NCI-H1417 (cell line): ENCODE data around the gene NUDT7.

ENCODE experiments used
- DNase-seq, 3 experiments: peaks; one replicate each; lab custom pipeline; 2025; lab: John Stamatoyannopoulos, UW

The NUDT7 gene

DNA sequence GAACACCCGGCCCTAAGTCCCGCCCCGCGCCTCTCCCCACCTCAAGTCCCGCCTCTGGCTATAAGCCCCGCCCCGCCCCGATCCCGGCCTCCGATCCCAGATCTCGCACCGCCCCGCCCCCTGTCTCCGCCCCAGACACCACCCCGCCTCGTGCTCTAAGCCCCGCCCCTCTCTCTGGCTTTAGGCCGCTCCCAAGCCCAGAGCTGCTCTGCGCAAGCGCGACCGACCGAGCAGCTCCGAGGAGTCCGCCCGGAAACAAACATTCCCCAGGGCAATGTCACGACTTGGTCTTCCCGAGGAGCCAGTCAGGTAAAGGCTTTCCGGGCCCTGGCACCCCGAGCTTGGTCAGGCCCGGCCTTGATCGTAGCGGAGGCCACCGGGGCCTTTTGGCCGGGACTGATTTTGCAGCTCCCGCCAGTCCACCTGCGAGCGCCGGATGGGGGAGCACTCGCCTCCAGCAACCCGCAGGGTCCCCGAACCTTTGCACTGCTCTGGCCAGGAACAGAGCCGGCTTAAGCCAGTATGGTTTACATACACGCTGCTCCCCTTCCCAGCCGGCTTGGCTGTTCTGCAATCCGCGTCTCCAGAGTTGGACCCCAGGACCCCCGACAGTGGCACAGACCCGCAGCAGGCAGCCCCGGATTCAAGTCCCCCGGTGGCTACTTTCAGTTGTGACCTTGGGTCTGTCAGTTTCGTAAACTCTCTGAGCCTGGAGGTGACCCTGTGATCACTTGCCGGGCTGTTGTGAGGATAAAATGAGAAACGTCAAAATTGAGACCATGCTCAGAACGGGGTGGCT, at the start of gene NUDT7:
Gene NUDT7 (plus strand): TSS at position 206 of the 799 bp plus-strand sequence. CDS start 69 bp downstream, at position 275.
- peak; percentile 91 to 97 (median 93) for DNase-seq

DNA sequence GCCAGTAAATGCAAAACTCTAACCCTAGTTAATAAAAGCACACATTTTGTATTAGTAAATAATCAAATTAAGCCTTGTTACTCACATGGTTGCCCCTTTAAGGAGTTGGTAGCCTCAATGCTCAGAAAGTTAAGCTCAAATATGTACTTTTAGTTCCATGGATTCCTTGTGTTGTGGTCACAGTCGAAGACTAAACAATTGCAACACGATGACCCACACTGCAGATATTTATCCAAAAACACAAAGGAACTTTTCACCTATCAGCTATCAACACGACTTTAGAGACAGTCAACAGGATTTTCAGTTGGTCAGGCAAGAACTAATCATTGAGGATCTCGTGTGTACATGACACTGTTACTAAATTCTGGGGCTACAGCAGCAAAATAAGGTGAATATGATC, 47.4 kb upstream of the NUDT7 start:
- peak in 1 of 3 experiments; percentile 23 for DNase-seq

DNA sequence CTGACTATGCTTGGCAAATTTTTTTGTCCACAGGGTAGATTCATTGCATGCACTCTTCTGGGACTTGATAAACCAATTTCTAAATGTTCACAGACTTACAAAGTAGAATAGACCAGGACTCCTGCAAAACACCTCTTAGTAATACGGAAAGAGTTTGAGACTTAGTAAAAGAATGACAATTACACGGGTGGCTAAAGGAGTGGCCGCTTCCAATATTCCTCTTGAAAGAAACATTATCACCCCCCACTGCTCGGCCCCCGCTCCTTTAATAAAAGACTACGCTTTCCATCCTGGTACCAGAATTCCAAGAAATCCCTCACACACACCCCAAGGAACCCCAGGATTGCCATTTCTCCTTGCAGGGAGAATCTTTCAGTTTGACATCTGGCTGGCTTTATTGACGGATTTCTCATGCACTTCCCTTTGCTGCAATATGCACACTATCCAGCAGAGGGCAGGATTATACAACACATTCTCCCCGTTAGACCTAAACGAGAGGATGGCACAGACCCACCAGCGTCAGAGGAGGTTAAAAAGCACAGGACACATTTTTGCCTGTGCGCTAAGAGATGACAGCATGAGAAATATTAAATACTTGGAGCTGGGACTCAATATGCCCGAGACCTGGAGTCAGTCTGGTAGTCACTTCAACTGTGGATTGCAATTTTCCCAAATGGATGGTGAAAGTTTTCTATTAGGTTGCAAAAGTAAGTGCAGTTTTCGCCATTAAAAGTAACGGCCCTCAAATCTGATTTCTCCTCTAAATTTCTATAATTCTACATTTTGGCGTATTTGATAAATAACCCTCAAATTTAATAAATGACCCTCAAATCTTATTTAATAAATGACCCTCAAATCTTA, 46.6 kb upstream of the NUDT7 start:
- DNase-seq: peak; percentile 52 to 90 (median 70)

DNA sequence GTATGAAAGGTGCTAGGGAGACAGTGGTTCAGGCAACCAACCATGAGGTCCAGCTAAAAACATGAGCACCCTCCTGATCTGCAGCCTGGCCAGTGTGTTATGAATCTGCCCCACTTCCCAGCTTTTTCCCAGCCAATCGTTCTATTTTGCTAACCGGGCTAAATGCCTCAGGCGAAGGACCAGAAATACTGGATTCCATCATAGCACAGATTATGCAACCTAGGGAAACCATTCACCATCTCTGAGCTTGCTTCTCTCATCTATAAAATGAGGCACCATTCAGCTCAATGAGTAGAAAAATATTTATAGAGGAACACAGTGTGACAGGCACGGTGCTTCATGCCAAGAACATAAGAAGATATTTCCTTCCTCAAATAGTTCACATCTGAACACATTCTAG, 45.2 kb upstream of the NUDT7 start:
- DNase-seq: no peak

DNA sequence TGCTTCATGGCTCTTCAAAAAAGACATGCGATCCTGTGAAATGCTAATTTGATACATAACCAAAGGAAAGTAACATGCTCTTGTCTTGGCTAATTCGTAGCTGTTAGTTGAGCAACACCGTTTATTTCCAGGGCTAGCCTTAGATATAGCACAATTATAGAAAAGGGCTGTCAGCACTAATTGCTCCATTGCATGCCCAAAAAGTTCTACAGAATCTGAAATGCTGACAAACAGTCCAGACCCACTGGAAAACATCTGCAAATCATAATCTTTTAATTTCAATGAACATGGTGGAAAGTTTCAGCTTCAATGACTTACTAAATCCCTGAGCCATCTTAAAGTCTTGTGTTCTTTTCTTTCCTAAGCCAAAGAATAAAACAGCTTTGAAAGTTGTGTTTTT, 42.9 kb upstream of the NUDT7 start:
- no peak for DNase-seq

- DNase-seq: no peak
These were observed 42.4 kb upstream of the NUDT7 start for GRCh38 chr16:77679901-77680300.

GRCh38 chr16:77680496-77680895, 41.8 kb upstream of the NUDT7 start:
- no peak for DNase-seq

DNA sequence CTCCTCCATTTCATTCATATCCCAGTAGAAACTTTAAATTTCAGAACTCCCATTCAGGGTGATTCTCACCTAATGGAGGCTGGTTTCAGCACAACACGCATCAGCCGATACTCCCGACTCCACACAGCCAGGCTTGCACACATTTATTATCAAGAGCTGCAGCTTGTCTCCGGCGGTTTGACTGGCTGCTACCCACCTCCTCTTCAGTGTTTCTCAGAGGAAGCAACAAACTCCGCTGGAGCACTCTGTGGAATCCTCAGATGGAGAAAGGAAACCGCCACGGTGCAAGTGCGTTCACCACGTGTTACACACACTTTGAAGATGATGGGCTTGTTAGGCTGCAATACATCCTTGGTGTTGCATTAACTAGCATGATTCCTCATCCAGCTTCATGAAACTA, 39.7 kb upstream of the NUDT7 start:
- peak in 1 of 3 experiments; percentile 2 for DNase-seq

DNA sequence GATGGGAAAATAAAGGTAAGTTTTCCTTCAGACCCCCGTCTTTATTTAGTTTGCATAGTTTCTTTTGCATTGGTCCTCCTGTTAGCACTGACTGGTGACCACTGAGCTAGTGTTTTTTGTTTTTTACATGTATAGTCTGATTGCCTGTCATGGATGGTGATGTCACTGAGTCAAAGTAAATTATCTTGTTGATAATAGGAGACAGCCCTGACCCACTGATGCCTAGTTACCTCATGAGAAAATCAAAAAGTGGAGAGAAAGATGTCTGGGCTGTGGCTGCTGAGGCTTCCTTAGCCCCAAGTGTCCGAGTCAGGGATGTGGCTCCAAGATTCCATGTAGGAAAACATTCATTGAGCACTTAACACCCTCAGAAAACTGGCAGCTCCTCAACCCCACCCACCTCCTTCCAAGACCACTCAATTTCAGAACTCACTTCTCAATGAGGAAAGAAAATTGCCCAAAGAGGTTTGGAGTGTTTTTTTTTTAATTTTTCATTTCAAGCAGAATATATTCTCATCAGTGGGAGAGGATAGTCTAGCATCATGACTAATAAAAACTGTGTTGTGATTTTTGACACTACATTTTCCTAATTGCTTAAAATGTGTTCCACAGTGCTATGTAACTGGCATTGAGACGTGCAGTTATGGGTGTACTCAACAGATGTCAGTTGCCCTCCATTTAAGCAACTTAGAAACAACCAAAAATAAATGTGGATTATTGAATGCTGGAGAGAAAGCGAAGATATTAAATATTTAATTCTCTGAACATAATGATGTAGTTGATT, 38.7 kb upstream of the NUDT7 start:
- DNase-seq: peak in 1 of 3 experiments; percentile 51

GRCh38 chr16:77684181-77684526, 38.2 kb upstream of the NUDT7 start:
- DNase-seq: peak; percentile 7 to 91 (median 75)

DNA sequence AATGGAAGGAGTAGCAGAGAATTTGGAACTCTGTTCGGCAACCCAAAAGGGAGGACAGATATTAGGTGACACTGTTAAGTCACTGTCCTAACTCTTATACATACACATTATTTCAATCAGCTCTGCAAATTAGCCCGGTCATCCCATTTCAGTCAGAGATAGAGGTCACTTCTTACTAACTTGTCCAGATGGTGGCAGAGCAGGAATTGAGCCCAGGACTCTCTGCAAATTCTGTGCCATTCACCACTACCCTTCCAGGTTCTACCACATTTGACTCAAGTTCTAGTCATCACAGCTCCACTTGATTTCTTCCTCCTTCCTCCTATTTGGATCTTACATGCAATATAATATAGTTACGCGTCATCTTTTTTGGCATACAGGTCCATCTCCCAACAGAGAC, 35.9 kb upstream of the NUDT7 start:
- DNase-seq: no peak

- no peak for DNase-seq
These were observed 32.3 kb upstream of the NUDT7 start for GRCh38 chr16:77689971-77690370.

DNA sequence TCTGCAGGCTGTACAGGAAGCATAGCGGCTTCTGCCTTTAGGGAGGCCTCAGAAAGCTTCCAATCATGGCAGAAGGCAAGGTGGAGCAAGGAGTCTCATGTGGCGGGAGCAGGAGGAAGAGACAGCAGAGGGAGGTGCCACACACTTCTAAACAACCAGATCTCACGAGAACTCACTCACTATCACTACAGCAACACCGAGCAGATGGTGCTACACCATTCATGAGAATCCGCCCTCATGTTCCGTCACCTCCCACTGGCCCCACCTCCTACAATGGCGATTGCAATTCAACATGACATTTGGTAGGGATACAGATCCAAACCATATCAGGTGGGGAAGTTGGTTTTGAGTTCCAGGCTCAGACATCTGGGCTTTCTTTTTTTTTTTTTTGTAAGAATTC, 31.9 kb upstream of the NUDT7 start:
- no peak for DNase-seq

GRCh38 chr16:77692612-77693011, 29.7 kb upstream of the NUDT7 start:
- DNase-seq: no peak

DNA sequence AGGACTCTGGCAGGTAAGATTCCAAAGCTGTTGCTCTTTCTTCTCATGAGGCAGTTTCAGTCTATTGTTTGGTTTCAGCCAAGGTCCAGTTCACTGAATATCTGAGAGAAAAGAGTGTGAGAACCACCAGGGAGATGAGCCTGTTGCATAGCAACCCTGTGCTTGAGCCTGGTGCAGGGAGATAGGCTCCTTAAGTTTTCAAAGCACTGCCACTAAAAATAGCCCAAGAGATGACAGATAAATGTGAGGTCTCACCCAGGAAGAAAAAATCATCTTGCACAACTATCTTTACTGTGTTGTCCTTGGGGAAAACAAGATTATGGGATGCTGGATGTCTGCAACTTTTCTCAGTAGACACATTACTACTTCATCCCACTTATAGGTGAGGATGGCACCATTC, 26.2 kb upstream of the NUDT7 start:
- DNase-seq: peak in 2 of 3 experiments; percentile 50 to 61

DNA sequence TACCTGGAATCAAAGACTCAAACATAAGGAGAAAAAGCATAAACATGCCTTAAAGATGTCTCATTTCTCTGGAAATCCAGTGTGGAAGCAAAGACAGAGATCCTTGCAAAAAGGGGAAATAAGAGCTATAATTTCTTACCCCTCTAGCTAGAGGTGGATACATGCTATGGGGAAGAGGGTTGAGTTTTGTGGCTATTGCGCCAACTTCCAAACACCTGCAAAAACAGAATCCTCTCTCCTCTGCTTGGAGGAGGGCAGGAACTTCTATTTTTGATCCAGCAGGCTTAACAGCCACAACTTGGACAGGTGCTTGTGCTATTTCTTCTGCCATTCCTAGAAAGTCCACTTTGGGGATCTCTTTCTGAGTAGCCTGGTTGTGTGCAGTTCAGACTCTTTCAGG, 21.5 kb upstream of the NUDT7 start:
- no peak for DNase-seq

DNA sequence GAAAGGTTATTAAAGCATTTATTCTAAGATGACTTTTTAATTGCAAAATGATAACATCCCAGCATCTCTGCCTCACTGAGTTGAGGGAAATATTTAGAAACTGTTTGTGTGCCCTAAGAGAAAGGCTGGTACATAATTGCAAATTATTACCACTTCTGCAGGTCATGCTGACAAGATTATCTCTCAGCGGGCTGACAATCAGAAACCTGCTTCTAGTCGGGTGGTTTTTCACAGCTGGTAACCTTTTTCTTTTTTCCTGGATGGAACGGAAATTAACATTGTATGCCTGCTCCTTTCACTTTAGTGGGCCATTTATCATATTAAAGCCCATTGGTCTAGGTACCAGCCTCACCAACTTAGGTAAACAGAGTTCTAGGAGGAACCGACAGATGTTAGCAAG, 17.0 kb upstream of the NUDT7 start:
- DNase-seq: peak in 2 of 3 experiments; percentile 58 to 82

DNA sequence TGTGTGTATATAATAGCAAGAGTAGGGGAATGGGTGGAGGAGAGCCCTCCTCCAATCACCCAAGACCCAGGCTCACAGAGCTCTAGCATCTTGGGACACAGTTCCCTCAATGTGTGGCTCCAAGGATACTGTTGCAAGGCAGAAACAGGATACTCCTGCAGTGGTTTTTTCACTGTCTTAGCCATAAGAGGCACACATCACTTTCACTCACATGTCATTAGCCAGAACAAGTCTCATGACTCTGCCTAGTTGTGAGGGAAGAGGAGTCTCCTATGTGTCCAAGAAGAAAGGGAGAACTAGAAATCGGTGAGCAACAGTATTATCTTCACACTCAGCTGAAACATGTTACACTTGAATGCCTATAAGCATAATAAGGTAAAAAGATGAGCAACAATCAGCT, 11.1 kb upstream of the NUDT7 start:
- DNase-seq: no peak

DNA sequence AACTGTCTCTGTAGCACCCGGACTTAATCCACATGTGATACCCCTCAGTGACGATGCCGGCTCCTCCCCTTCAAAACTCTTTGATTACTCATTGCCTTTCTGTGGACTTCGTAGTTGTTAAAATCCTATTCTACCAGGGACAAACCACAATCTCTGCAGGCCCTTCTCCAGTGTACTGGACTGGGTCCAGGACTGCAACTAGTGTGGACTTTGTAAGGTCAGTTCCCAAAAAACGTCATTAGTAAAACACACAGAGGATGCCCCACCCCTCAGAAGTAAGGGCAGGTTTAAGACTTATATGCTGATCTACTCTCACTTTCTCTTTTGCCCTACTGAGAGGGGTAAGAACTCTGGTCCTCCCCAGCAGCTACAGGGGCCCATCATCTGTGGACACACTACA, 10.5 kb upstream of the NUDT7 start:
- no peak for DNase-seq

GRCh38 chr16:77715145-77715544, 7.2 kb upstream of the NUDT7 start:
- DNase-seq: no peak

GRCh38 chr16:77721752-77722308, 484 bp upstream of the NUDT7 start:
- DNase-seq: no peak

DNA sequence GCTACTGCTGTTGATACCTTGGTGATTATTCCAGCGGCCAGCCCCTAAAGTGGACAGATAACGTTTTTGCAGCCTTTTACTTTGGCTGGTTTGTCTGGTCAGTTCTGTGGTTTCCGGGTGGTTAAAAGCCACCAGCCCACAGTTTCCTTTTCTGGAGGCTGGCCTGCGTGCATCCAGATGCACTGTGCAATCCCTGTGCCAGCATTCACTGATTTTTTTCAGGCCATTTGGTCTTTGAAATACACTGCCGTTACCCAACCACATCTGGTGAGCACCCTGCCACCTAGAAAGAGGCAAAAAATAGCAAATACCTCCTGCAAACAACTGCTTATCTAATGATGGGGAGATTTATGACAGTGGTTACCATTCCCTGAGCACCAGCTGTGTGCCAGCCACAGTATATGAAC, 797 bp downstream of the NUDT7 start:
- DNase-seq: peak in 2 of 3 experiments; percentile 28 to 46
